Measurements from ENCODE around the gene CR2. TPM values are rescaled to one million over a fixed set of nuclear protein-coding genes. Genes with fewer than 3 reads are reported as not detected.
"Not testable (repeated sequence)": the region's sequence is repeated elsewhere in the genome, so short reads cannot be mapped to it uniquely, and the experiment has no call there.

CR2 gene
- polyA plus RNA-seq, 1 donor, result 1.1 TPM

- no peak for DNase-seq
Measured at GRCh38 chr1:207504438-207504837, 50.3 kb downstream of the CR2 start.

GRCh38 chr1:207510444-207510843 lies 56.3 kb downstream of the CR2 start:
- no peak for DNase-seq

GRCh38 chr1:207514890-207515289 lies 60.8 kb downstream of the CR2 start:
- no peak for DNase-seq

- no peak for DNase-seq
Measured at GRCh38 chr1:207516729-207517128, 62.6 kb downstream of the CR2 start.

GRCh38 chr1:207518608-207519236 lies 64.6 kb downstream of the CR2 start:
- no peak for DNase-seq

GRCh38 chr1:207519505-207520399 lies 65.6 kb downstream of the CR2 start:
- DNase-seq, result no peak

- not testable (repeated sequence) for DNase-seq
Measured at GRCh38 chr1:207520400-207521345, 66.5 kb downstream of the CR2 start.

GRCh38 chr1:207525239-207525638 lies 71.1 kb downstream of the CR2 start:
- DNase-seq, result not testable (repeated sequence)

- not testable (repeated sequence) for DNase-seq
Measured at GRCh38 chr1:207528401-207528800, 74.3 kb downstream of the CR2 start.

- not testable (repeated sequence) for DNase-seq
Measured at GRCh38 chr1:207536263-207536662, 82.1 kb downstream of the CR2 start.

Other genes with a start within 250 kb of the CR2 start
- 50.5 TPM for gene CD55, start 132.7 kb upstream of the CR2 start, polyA plus RNA-seq (ENCODE audit: insufficient read length)
- gene CR1, start 41.8 kb downstream of the CR2 start, polyA plus RNA-seq (ENCODE audit: insufficient read length), result 18.6 TPM
- 1.2 TPM for gene CR1L, start 190.8 kb downstream of the CR2 start, polyA plus RNA-seq (ENCODE audit: insufficient read length)